GDM1 (cell line): Measurements from ENCODE around the gene TBC1D16.

ENCODE experiments used
- DNase-seq: peaks from one replicate; lab custom pipeline; 2025; lab: John Stamatoyannopoulos, UW

TBC1D16 gene

DNA sequence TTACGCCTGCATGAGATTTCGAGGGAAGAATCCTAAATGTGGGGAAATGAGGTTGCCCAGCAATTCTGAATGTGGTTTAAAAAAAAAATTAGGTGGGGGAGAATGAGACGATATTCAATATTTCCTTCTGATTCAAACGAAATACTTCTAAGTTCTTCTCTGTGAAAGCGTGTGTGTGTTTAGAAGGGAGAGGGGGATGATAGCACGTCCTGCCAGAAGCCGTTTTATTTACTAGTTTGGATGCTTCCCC, 47.8 kb downstream of the TBC1D16 start:
- DNase-seq = no peak

DNA sequence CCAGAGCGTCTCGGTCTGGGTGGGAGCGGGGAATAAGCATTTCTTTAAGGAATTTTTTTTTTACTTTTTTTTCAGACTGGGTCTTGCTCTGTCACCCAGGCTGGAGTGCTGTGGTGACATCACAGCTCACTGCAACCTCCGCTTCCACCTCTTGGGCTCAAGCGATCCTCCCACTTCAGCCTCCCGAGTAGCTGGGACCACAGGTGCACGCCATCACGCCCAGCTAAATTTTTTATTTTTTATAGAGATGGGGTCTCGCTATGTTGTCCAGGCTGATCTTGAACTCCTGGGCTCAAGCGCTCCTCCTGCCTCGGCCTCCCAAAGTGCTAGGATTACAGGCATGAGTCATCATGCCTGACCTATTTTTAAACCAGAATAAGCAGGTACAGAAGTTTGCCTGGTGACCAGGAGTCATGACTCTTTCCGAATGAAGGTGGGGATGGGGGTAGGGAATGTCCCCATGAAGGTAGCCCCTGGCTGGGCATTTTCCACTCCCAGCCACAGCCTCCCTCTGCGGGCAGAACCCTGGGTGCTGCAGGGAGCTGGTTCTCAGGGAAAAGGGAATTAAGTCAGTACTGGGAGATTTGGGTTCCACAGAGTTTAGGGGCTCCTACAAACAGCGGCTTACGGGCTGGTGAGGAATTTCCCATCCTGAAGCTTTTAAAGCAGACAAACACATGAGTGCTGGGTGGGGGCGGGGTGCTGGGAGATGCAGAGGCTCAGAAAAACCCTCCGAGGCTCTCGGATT, 48.3 kb downstream of the TBC1D16 start:
- DNase-seq = no peak

DNA sequence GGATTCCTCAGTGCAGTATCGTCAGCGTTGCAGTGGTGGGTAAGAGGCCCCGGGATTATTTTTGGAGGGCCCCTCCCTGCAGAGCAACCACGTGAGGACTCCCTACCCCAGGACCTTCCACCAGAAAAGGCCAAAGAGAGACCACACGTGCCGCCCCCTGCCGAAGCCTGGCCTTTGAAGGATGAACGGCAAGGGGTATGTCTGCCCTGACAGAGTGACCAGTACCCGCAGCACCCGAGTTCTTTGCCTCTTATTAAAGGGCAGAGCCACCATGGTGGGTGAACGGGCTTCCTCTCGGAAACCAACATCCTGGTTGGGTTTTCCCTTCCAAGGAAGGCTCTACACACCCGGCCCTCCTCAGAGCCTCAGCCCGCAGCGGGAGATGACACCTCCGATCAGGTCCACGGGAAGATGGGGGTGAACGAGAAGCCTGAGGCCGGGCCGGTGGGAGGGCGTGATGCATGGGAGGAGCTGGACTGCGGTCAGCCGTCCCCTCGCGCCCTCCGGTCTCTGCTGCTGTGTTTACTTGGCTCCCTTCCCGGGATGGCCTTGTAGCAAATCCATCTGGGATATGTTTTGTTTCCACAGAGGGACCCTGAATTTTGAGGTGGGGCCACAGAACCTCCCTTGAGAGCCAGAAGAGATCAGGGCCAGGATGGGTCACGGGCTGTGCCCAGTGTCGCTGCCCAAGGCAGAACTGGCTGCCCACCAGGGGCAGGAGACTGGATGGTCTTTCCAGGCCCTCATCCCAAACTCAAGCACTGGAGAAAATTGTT, 49.1 kb downstream of the TBC1D16 start:
- no peak for DNase-seq

DNA sequence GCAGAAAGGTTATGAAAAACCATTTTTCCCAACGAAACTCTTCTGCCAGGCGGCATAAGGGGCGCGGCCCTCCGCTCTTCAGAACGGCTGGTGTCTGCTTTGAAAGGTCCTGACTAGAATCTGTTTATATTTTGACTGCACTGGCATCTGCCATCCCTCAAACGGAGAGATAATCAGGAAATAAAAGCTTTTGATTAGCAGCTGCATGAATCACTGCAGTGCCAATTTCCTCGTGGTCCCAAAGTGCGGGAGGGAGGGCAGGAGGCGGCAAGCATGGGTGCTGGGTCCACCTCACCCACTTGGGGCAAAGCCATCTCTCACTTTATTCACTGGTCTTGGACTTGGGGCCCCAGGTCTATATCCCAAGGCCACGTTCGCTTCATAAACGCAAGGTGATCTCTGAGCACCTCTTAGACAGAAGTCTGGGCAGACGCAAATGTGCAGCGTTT, 49.7 kb downstream of the TBC1D16 start:
- no peak for DNase-seq

DNA sequence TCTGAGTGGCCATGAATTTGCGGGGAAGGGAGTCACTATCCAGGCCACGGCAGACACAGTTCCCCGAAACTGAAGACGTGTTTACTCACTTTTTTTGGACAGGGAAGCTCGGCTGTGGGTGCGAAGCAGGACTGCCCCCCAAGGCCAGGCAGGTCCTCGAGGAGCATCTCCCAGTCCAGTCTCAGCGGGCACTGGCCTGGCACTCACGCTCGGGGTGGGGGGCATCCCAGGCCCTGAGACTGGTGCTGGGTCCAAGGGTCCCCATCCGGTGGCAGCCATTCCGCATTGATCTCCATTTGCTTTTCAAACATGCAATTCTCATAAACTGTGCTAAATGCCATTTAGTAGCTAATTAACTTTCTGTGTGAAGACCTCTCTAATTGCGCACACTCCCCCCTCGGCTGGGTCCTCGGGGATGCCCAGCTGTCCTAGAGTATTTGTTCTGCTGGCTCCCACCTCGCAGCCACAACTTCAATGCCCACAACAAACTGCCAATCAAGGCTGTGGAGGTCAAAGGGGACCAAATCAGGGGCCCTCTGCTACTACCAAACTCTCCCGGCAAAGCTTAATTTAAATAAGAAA, 50.2 kb downstream of the TBC1D16 start:
- DNase-seq = no peak

DNA sequence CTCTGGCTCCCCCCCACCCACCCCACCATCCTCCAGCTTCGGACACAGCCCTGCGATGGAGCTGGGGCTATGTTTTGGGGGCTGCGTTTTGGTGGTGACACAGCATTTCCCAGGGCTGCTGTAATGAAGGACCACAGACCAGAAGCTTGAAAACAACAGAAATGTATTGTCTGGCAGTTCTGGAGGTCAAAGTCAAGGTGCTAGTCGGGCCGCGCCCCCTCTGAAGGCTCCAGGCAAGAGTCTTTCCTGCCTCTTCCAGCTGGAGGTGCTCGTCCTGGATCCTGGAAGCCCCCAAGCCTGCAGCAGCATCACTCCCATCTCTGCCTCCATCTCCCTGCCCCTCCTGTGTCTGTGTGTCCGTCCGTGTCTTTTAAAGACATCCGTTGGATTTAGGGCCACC, 50.8 kb downstream of the TBC1D16 start:
- no peak for DNase-seq

DNA sequence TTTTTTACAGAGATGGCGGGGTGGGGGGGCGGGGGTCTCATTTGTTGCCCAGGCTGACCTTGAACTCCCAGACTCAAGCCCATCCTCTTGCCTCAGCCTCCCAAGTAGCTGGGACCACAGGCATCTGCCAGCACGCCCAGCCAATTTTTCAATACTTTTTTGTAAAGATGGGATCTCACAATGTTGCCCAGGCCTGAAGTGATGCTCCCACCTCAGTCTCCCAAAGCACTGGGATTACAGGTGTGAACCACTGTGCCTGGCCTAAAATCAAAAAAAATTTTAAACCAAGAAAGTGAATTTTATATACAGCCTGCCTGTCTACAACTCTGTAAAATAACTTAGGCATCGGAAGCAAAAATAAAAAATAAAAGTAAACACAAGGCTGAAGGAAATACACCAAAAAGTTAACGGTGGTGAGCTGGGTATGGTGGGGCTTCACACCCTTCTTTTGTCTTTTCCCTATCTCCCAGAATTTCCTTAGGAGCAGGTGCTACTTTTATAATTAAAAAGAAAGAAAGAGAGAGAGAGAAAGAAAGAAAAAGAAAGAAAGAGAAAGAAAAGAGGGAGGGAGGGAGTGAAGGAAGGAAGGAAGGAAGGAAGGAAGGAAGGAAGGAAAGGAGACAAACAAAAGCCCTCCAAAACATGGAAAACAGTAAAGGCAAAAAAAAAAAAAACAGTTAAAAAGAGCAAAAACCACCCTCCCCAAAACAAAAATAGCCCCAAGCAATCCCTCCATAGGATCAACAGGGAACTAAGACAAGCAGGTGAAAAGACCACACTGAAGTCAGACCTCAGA, 51.4 kb downstream of the TBC1D16 start:
- no peak for DNase-seq

DNA sequence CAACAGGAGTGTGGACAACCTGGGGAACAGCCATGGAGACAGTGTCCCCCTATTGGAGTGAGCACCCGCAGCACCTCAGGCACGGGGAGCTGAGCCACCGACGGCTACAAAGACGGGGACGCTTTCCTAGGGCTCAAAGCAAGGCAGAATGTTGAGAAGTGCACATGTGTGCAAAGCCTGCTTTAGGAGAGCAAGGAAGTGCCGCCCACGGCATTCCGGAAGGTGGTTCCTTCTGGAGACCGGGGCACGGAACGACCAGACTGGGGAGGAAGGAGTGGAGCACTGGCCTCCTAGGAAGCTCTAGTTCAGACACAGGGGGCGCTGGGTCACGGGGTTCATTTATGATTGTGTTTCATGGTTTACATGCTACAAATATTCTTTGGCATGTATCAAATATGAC, 52.2 kb downstream of the TBC1D16 start:
- DNase-seq = no peak

DNA sequence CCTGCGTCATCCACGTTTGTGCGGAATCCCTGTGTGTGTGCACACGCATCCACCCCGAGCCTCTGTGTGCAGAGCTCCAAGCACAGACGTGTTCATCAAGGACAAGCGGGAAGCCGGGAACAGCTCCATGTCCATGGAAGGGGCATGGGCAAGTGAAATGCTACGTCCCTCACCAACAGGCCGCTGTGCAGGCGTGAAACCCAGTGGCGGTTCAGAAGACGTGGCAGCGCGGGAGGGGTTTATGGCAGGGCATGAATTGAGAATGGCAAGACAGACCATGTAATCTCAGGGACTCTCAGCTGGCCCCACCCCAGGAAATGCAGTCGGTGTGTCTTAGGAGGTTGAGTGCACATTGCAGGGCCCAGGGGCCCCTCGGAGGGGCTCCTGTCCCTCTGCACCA, 52.7 kb downstream of the TBC1D16 start:
- DNase-seq = no peak

DNA sequence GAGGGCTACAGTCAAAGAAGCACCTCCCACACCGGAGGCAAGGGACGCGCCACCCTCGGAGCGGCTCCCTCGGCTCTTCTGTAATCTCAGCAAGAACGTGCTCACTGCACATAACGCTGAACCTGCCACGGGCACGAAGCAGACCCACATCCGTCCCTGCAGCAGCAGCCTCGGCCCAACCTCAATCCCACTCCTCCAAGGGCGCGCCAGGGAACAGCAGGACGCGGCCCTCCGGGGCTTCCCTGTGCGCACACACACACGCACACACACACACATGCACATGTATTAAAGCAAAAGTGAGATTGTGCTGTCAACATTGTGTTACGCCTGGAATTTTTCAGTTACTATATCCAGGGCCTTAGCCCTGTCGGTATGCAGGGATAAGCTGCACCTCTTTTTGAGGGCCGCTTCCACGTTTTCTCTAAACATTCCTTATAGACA, 54.0 kb downstream of the TBC1D16 start:
- DNase-seq = no peak

DNA sequence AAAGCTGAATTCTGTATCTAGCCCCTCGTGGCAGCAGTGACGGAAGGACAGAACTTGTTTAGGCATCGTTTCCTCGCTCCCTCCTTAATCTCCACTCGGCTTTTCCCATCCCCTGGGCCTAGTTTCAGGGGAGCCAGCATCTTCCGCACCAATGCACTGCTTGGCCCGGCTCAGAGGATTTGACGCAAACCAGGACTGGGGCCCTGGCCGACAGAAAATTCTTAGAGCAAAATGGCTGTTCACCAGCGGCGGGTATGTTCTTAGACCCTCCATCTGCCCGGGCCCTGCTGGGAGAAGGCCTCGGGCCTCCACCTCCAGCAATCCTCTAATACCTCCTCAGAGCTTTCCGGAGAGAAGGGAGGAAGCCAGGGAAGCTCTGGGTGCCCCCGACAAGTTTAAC, 54.6 kb downstream of the TBC1D16 start:
- DNase-seq = no peak

DNA sequence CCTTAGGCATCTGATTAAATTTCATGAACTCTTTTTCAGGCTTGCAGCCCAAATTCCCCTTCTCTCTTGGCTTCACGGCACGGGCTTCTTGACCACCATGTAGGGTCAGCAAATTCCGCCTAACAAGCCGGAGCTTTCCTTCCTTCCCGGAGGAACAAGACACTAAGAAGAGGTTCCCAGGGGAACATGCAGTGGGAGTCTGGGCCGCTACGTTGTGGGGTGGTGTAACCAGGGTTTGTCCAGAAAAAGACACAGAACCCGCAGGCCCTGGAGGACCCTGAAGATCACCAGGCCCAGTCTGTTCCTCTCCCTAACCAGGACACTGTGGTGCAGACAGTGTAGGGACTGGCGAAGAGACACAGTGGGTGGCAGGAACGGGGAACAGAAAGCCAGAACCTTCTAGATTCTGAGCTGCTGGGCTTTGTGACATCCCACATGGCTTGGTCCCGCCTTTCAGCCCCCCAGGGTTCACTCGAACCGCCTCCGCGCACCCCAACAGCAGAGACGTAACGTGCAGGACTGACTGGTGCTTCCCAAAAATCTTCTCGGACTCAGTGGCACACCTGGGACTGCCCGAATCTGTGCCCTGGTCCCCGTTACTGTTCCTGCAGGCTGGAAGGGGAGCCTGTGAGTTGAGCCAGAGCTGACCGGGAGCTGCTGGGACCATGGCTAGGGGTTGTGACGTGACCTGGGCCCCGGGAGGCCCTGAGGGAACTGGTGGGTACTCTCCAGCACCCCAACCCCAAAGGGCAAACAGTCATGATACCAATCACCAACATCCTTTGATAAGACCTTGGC, 55.2 kb downstream of the TBC1D16 start:
- DNase-seq = no peak

DNA sequence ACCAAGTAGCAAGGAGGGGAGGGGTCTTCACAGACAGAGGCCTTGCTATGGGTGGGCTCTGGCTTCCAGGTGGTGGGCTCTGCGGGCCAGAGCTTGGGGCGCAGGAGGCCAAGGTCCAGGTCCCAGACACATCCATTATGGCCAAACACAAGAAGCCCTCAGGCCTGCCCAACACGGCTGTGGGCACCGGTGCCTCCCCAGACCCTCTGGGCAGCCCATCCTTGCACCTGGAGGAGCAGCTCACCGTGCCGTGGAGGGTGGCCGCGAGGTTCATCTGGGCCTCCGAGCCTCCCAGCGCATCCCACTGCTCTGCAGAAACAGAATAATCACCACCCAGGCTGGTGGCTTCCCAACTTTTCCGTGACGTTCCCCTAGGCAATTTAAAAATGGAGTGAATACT, 55.9 kb downstream of the TBC1D16 start:
- DNase-seq = no peak

DNA sequence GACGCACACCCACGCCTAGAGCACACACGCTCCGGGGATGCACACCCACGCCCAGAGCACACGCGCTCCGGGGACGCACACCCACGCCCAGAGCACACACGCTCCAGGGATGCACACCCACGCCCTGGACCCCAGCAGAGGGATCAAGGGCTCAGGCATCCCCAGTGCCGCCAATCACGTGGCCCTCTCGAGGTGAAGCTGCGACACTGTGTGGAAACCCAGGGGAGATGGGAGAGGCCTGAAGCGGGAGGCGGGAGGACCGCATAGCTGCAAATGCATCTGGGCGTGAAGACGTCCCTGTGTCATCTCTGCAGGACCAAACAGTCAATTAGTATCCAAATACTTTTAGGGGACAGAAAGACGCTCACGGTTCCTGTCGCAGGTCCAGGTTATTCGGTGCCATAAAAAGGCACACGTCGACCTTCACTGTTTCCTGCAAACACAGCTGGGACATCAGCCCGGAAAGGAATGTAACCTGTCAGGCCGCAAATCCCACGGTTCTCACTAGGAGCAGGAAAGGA, 56.4 kb downstream of the TBC1D16 start:
- no peak for DNase-seq

DNA sequence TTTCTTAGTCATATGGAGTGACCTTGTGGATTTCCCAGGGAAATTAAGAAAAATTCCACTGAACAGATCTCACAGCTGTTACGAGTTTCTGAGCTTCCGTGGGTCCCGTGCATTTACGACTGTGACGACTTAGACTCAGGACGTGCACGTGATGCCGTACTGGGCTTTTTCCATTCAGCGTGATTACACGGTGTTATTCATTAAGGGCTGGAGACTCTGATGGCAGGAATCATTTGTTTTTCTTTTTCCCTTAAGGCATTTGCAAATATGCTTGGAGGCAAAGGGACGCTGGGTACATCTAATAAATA, 57.2 kb downstream of the TBC1D16 start:
- no peak for DNase-seq

DNA sequence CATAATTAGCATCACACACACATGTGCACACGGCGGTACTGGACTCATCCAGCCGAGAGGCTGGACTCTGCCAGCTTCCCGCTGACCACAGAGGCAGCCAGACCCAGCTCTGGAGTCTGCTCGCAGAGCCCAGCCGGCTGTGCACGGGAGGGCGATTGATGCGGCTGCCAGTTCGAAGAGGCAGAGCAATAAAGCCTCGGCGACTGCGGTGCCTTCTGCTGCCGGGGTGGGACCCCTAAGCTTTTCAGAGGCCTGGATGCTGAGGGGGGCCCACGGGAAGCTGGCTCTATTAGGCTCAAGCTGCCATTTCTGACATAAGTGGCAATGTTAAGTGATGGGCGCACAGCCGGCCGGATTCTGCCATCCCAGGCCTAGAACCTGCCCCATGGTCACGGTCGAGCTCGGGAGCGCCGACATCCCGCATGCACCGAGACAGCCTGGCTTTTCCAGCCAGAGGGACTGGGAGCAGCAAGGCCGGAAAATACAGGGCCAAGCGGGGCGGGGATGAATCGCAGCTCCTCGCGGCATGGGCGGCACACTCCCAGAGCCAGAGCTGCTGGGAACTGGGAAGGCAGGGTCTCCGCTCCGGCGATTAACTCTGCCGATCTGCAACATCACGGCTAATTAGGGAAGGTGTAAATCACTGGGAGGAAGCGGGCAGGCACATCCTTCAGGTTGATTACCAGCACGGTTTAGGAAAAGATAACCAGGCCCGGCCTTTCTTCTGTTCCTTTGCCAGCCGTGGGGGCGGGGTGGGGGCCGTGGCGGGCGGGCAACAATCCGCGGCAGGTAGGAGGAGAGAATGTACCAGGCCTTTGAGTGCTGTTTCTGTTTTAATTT, 57.7 kb downstream of the TBC1D16 start:
- no peak for DNase-seq

DNA sequence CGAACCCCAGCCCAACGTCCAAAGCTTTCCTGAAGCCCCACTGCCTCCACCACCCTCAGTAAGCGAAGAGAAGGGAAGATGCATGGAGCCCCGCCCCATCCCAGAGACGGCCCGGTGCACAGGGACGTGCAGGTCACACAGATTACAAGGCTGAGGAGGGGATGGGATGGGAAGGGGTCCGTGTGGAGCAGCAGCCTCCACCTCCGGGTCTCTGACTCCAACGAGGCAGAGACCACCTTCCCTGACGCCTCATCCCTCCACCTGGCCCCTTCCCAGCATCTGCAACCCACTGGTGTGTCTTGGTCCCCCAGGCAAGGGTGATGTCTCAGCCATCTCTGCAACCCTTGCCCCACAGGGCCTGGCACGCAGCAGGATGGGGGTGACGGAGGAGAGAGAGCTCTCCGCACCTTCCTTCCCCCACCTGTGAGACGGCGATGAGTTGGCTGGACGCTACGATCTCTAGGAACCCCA, 58.5 kb downstream of the TBC1D16 start:
- no peak for DNase-seq

DNA sequence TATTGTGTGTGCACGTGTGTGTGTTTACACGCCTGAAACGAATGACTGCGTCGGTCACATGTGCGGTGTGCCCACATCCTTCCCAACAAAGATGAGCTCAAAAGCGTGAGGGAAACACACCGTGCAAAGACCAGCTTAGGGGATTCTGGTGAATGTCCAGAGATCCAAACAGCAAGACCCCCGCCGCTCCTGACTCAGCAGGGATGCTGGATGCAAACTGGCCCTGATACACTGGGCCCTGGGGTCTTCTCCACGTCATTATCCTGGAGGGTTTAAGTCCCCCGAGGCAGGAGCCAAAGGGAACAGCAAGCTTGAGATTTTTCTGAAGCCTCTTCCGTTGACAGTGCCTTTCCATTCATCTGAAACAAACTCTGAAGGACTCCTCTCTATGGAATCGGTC, 59.2 kb downstream of the TBC1D16 start:
- no peak for DNase-seq

DNA sequence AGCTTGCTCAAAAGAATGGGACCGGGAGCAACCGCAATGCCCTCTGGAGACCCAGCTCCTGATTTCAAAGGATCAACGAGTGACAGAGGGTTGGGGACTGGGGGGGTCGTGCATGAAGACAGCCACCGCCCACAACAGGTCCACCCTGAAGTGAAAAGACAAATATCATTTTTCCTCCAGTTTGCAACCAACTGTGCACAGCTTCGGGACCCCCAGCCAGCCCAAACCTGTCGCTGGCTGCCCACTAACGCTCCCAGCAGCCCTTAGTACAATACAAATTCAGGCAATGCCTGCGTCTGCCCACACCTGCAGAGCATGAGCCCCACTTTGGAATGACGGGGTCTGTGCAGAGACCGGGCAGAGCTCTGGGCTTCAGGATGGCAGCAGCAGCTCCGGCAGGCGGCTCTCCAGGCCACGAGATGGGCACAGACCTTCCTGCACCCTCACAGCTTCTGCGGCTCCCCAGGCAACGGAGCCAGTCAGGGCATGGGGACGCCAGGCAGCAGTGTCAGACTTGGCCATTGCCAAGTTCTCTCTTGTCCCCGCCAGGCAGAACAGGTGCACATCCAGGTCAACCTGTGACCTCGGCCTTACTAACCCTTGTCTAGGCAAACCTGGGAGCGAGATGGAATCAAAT, 60.1 kb downstream of the TBC1D16 start:
- DNase-seq = no peak
